NCI-H82 treated with DMSO at 0.1 percent for 48 hours (cell line): ENCODE data around the gene ANO1.

Experiments
- DNase-seq: peaks from one replicate; lab custom pipeline; 2025; ENCODE audit not compliant: unreplicated experiment; lab: John Stamatoyannopoulos, UW

ANO1 gene

DNA sequence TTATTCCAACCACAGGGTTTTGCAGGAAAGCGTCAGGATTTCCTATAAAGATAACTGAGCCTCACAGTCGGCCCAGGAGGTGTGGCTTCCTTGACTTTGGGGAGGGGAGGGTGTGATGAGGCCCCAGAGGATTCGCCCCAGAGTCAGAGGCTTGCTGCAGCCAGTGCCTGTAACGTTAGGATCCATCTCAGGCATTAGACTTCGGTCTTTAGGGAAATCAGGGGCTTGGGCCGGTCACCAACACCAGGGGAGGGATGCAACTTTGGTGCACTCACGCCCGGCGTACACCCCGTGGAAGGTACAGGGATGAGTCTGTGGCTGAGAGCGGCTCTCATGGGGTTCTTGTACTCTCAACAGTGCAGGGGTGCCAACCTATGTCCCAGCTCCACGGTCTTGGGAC is 5.7 kb upstream of the ANO1 start:
- no peak for DNase-seq

DNA sequence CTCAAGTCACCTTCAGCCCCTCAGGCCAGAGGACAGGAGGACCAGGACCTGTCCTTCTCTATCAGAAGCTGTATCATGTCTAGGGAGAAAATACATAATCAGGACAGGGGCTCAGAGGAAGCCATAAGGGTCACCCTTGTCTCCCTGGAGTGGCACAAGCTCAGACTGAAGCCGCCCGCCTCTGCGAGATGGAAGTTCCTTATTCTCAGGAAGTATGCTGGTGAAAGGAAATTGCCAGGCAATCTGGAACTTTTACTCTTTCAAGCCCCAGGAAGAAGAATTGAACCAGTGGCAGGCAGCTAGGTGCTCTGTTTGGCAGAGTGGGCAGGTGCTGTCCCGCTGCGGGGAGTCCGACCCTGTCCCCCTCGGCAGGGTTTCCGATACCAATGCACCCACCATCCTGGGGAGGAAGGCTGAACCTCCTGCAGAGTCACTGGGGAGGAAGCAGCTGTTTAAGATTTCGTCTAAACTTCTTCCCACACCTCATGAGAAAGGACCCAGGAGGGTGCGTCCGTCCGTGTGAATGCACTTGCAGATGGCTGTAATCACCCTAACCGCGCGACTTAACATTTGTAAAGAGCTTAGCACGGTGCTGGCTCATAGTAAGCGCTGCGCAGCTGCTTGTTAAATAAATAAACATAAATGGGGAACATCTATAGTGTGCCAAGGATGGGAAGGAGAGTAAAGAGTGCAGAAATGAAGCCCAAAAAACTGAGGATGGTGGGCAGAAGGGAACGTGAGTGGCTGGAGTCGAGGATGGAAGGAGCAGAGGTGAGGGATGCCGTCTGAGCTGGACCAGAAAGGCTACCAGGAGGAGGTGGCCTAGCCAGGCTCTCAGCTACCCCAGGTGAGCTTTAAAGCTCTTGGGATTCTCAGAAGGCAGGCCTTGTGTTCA is 5.0 kb upstream of the ANO1 start:
- DNase-seq, result no peak

DNA sequence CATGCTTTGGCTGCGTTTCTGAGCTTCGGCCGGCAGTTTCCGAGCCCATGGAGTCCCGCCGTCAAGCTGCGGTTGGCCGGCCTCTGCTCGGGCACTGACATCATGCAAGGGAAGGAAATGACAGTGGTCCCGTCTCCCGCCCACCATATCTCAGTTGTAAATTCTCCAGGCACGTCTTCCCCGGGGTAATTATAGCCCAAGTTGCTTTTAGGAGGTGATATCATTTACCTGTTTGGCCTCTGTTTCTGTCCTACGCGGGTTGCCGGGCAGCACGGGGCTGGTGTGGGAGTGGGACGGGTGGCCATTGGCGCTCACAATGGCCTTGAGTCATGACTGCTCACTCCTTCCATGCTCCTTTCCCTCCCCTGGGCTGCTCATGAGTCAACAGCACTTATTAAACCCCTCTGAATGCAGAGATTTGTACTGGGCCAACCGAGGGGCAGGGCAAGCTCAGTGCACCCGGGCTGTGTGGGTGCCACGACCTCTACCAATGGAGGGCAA is 4.2 kb upstream of the ANO1 start:
- no peak for DNase-seq

DNA sequence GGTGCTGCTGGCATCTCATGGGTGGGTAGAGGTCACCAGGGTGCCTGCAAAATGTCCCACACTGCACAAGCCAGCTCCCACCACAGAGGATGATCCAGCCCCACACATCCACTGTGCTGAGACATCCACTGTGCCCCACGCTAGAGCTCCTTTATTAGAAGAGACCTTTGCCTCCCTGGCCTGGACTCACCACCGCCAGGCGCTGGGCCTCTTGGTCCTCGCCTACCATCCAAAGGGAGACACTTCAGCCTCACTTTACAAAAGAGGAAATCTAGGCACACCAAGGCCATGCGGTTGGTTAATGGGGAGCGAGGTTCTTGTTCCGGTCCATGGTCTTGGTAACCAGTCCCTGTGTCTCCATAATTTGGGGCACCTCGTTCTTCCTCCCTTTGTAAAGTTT is 3.4 kb upstream of the ANO1 start:
- no peak for DNase-seq

DNA sequence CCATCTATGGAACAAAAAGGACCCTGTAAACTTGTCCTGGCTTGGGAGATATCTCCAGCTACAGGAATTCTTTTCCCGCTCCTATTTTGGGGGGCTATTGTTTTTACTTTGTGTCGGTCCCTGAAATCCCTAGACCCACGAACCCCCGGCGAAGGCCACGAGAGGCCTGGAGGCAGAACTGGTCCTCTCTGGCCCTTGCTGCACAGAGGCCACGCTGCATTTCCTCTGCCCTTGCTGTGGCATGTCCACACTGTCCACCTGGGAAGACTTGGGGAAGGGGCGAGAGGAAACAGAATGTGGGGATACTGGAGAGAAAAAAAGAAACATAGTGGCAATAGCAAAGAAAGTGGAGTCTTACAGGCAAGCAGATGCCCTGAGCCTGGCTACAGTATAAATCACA is 2.3 kb upstream of the ANO1 start:
- no peak for DNase-seq

DNA sequence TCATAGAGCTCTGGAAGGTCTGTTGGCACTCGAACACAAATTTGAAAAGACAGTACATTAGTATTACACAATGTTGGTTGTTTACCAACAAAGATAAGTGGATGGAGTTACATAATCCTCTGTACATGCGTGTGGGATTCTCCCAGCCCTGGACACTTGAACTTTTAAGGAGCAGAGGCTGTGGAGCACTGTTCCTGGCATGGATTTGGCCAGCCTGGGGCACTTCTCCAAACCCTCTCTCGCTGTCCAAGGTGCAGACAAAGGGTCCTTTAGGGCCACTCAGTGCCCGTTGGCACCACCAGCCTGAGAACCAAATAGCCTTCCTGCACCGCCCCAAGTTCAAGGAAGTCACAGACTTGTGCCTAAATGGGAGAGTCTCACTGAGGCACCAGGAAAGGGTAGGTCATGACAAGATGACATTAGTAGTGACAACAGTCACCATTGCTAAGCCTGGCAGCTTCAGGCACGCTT is 1.6 kb upstream of the ANO1 start:
- DNase-seq, result no peak

DNA sequence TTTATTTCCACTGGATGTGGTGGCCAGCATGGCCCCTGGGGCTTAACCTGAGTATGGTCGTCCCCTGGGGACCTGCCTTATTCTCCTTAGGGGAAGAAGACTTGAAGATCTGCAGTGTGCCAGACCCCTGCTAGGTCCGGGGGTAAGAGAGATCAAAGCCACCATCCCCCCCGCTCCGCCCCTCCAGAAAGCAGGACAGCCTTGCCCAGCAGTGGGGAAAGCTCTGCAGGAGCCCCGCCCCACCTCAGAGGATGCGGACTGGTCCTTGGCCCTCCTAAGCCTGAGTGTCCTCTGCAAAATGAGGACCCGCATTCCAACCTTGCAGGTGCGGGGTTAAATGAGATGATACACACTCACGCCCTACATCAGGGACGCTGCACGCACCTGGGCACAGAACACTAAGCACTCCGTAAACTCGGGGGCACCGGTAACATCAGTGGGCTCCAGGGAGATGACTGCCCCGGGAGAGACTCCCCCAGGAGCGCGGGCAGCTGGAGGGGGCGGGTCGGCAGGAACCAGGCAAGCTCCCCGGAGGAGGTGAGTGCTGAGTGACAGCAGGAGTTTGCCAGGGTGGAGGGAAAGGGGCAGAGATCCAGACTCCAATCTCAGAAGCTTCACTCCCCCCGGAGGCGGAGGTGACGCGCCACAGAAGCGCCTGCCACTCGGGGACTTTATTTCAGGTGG is 564 bp upstream of the ANO1 start:
- DNase-seq, result no peak

DNA sequence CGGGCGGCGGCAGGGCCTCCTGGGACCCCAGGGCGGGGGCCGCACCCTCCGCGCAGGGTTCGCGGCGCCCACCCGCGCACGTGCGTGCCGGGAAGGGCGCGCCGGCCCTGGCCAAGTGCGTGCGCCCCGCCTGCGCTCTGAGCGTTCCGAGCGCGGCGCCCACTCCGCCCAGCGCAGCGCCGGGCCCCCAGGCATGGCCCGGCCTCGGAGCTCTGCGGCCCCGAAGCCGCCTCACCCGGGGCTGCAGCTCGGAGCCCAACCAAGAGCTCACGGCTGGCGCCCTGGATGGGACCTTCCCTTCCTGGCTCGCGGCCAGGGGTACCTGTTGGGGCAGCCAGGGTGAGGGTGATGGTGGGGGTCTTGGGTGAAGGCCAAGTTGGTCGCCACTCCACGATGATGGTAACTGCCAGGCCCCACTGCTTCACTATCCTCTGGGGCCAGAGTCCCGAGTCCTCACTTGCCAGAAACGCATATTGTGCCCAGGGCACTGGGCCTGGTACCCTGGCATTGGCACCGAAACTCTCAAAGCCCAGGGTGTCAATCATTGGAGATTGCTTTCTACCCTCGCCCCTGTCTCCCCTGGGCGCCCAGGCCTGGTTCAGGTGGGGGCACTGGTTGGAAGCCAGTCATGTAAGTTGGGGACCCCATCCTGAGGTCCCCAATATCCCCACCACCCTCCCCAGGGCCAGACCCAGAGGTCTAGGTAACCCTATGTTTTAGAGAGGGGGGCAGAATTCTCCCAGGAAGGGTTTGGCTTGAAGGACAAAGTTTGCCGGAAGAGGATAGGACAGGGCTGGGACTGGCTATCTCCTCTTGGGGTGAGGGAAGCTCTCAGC is 882 bp downstream of the ANO1 start:
- no peak for DNase-seq

DNA sequence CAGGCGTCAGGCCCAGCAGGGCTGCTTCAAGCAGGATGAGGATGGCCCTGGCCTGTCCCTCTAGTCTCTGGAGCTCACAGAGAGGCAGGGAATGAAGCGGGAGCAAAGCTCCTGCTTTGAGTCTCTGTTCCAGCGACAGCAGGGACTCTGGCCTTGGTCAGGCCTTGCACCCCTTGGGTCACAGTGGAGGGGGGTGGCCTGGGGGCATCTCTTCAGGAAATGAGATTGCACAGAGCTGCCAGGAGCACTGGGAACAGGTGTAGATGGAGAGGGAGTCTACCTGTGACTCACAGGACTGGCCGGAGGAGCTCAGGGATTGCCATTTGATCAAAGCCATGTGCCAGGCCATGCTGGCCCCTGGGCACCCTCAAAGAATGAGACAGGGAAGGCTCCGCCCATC is 1.6 kb downstream of the ANO1 start:
- DNase-seq, result no peak

DNA sequence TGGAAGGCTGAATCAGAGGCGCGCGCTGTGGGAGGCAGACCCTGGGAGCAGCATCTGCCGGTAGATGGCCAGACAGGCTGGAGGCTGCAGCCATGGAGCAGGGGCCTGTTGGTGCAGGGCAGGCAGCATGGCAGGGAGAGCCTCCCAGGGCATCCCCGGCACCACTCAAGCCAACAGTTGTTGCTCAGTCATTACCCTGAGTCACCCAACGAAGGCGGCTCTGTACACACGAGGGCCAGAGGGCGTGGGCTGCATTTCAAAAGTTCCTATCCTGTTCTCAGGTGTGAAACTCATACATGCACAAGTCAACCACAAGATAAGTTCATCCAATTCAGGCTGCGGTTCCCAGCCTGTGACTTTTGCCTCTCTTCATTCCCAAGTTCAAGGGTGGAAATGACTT is 2.6 kb downstream of the ANO1 start:
- no peak for DNase-seq

DNA sequence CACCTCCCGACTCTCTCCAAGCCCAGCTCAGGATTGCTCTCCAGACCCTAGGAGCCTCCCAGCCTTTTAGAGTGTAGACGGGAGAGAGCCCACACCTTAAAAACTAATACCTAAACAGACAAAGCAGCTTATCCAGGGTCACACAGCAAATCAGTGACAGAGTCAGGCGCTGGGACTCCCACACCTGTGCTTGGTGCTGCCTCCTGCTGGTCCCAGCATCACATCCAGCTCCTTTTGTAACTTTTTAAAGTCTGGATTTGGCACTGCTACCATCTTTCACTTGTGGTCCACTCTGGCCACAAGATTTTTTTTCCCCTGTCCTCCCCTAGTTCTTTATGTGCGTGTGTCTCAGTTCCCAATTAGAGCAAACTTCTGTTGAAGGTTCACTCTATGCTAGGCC is 4.7 kb downstream of the ANO1 start:
- no peak for DNase-seq

DNA sequence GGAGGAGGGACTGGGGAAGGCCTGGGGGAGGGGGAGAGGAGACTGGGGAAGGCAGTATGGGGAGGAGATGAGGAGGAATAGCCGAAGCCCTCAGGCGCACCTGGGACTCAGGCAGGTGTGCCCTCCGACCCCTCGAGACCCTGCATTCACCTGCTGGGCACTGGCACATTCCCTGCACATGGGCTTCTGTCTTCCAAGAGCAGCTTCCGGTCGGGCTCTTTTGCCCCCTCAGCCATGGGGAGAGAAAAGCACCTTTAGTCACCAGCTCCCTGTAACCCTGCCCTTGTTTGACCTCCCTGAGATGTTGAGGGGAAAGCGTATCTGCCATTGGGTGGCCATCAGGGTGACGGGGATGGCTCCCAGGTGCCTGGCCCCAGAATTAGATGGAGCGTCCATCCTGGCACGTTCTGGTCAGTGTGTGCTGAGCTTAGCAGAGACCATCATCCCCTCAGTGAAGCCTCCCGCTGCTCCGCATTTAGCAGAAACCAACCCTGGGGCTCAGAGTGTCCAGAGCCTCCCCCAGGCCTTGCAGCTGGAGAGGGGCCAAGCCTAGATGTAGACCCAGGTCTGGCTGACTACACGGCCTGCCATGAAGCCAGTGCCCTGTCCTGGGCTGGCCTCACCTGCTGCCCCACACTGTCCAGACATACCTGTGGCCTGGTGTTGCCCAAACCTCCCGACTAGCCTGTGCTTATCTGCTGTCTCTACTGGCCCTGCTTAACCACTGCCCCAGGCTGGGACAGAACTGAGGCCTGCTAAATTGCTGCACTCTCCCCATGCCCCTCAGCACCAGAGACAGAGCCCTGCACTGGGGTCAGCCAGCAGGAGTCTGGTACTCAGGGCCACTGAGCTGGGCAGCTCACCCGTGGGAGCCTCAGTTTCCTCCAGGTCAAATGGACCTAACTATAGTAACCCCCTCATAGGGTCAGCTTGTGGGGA is 6.2 kb downstream of the ANO1 start:
- DNase-seq, result no peak

DNA sequence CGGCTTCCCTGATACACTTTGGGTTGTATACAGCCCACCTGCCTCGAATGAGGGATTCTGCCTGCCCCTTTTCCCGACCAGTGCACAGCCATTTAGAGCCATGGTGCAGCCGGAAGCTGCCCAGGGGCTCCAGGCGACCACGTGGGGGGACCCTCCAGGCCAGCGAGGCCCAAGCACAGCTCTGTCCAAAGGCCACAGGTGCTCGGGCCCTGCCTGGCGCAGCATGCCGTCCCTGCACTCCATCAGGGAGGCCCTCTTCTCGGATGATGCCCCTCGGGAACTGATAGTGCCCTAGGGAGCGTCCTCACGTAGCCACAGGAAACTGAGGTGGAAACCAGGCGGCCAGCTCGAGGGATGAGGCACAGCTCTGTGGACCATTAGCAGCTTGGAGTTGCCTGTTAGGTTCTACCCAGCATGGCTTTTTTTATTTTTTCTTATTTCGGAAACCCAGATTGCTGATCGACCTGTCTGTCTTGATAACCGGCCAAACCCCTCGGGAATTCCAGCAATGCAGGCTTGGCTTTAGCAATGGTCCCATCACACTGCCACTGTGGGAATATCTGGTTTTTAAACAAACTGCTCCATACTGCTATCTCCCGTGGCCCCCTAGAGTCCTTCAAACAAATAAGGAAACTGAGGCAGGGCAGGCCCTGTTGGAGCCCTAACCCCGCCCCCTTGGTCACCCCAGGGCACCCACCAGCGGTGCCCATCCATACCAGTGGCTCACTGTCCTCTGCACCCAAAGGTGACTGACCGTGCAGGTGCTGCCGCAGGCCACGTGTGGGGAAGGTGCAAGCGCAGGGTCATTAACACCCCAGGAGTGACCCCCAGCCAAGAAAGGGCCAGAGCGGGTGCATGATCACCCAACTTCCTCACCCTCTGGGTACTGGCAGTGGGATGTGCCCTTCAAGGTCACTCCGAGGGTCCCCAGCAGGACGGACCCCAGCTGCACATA is 8.0 kb downstream of the ANO1 start:
- no peak for DNase-seq

DNA sequence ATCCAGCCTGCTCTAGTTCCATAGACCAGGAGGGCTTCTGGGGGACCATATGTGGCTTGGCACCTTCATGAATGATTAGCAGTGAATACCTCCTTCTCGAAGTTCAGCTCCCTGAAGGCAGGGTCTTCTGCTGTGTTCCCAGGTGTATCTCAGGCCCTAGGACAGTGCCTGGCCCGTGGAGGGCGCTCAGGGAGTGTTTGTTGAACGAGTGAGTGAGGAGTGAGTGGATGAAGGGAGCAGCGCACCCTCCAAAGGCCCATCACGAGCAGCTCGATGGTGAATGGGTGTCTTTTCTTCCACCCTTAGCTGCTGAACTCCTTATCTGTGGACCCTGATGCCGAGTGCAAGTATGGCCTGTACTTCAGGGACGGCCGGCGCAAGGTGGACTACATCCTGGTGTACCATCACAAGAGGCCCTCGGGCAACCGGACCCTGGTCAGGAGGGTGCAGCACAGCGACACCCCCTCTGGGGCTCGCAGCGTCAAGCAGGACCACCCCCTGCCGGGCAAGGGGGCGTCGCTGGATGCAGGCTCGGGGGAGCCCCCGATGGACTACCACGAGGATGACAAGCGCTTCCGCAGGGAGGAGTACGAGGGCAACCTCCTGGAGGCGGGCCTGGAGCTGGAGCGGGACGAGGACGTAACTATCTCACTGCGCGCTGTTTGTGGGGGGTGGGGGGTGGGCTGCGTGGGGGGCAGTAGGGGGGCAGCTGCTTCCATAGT is 9.5 kb downstream of the ANO1 start:
- no peak for DNase-seq

DNA sequence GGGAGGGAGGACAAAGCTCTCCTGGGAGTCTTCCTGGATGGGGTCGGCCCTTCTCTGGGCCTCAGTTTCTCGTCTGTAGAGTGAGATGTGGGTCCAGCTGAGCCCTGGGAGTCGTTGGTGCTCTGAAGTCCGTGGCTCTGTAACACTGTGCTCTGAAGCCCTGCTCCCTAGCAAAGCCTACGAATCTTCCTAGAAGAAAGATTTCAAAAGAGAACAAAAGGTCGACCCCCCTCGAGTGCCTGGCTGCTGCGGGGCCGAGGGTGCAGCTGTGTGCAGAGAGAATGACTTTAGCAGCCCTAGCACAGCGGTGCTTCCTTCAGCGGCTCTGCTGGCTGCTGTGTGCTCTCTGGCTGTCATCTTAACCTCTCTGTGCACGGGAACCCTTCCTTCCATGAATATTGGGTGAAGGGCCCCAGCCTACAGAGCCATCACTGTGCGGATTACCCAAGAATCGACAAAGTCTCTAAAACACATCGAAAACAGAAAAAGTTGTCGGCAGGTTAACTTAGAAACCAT is 10.7 kb downstream of the ANO1 start:
- no peak for DNase-seq

DNA sequence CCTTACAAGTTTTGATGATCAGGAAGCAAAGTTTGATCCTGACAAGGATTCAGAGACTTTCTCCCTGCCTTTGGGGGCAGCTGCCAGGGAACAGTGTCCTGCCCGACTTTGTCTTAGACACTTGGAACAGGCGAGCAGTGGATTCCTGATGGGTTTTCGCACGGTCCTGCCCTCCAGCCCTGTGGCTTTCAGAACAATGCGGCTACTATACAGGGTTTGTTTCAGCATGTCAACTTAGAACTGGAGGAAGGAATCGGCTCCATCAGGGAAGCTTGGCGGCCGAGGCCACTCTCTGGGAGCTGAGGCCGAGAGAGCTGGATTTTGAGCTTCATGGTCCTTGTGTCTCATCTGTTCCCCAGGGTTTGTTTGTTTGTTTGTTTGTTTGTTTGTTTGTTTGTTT is 11.5 kb downstream of the ANO1 start:
- DNase-seq, result no peak

DNA sequence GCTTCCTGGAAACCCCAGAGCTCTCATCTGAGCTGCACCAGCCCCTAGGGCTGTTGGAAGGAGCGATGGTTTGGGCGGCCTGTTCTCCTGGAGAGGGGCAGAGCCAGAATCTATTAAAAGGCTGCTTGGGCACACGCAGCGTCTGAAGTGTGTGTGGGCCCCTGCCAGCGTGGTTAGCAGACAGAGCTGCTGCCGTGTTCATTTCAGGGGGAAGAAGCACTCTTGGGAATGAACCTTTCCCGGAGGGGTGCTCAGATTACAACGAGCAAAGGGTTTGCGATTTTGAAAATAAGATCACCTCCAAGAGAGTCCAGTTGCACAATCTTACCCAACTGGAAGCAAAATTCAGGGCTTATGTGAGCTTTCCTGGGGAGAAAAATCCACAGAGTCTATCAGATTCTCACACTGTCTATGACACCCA is 12.9 kb downstream of the ANO1 start:
- DNase-seq, result no peak

DNA sequence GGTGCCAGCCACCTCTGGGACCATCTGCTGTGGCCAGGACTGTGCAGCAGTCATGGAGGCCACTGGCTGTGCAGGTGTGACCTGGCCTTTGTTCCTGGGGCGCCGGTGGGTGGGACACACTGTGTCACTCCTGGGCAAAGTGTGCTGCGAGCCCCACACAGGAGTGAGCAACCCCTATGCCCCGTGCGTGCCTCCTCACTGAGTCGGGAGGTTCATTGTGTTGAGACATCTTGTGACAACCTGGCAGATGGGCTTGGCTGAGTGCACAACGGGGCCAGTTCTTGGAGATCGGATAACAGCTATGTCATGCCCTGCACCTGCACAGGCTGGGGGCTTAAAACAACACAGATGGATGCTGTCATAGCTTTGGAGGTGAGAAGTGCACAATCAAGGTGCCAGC is 13.5 kb downstream of the ANO1 start:
- DNase-seq, result no peak
